ENCODE measurements around the gene ERGIC1.

ERGIC1 gene

GRCh38 chr5:172925336-172925948, 91.4 kb downstream of the ERGIC1 start:
- DNase-seq: no peak

GRCh38 chr5:172926008-172926523, 92.0 kb downstream of the ERGIC1 start:
- DNase-seq: no peak

GRCh38 chr5:172926796-172927195, 92.7 kb downstream of the ERGIC1 start:
- no peak for DNase-seq

- DNase-seq: no peak
These were observed 95.4 kb downstream of the ERGIC1 start for GRCh38 chr5:172929371-172929838.

- no peak for DNase-seq
These were observed 97.0 kb downstream of the ERGIC1 start for GRCh38 chr5:172931001-172931536.

- DNase-seq: peak; percentile 83
These were observed 98.4 kb downstream of the ERGIC1 start for GRCh38 chr5:172932313-172933017.

- no peak for DNase-seq
These were observed 99.2 kb downstream of the ERGIC1 start for GRCh38 chr5:172933238-172933637.

- no peak for DNase-seq
These were observed 101.0 kb downstream of the ERGIC1 start for GRCh38 chr5:172935096-172935495.

- no peak for DNase-seq
These were observed 102.3 kb downstream of the ERGIC1 start for GRCh38 chr5:172936401-172936800.

GRCh38 chr5:172939071-172939470, 105.0 kb downstream of the ERGIC1 start:
- no peak for DNase-seq

- DNase-seq: peak; percentile 94
These were observed 105.7 kb downstream of the ERGIC1 start for GRCh38 chr5:172939611-172940267.

- DNase-seq: no peak
These were observed 106.4 kb downstream of the ERGIC1 start for GRCh38 chr5:172940268-172941066.

GRCh38 chr5:172941067-172941516, 107.0 kb downstream of the ERGIC1 start:
- DNase-seq: no peak

- no peak for DNase-seq
These were observed 108.5 kb downstream of the ERGIC1 start for GRCh38 chr5:172942556-172942955.

- no peak for DNase-seq
These were observed 109.3 kb downstream of the ERGIC1 start for GRCh38 chr5:172943283-172943841.

- DNase-seq: no peak
These were observed 109.9 kb downstream of the ERGIC1 start for GRCh38 chr5:172943906-172944305.

- DNase-seq: no peak
These were observed 110.7 kb downstream of the ERGIC1 start for GRCh38 chr5:172944741-172945140.

GRCh38 chr5:172945151-172945550, 111.1 kb downstream of the ERGIC1 start:
- DNase-seq: no peak

GRCh38 chr5:172946146-172946545, 112.1 kb downstream of the ERGIC1 start:
- no peak for DNase-seq

- DNase-seq: no peak
These were observed 115.4 kb downstream of the ERGIC1 start for GRCh38 chr5:172949426-172949825.

- no peak for DNase-seq
These were observed 116.3 kb downstream of the ERGIC1 start for GRCh38 chr5:172950176-172950965.
